Fibroblast of lung (primary cell): Measurements from ENCODE around the gene IVD. TPM values are rescaled to one million over a fixed set of nuclear protein-coding genes. Genes with fewer than 3 reads are reported as not detected.

ENCODE experiments used
- DNase-seq, 2 donors: peaks; one replicate each; pipeline versions ENCODE4 v3.0.0 to v3.0.0-alpha.2; 2010; ENCODE audit warnings: low read depth in 2 of 2
- H2AFZ ChIP-seq: 2 replicates; pipeline ENCODE4 v1.5.1; 2012; ENCODE audit warnings: low read length, control low read depth, inconsistent platforms
- H3K27ac ChIP-seq: 2 replicates; pipeline ENCODE4 v1.5.1; 2011; ENCODE audit warnings: low read length, control low read depth; ENCODE audit not compliant: insufficient read depth
- H3K27me3 ChIP-seq: 2 replicates; pipeline ENCODE4 v1.5.1; 2011; ENCODE audit warnings: mild to moderate bottlenecking, low read length; ENCODE audit not compliant: control insufficient read depth, insufficient read depth
- H3K36me3 ChIP-seq: 2 replicates; pipeline ENCODE4 v1.5.1; 2011; ENCODE audit warnings: low read length; ENCODE audit not compliant: control insufficient read depth, insufficient read depth
- H3K4me1 ChIP-seq: 2 replicates; pipeline ENCODE4 v1.5.1; 2011; ENCODE audit warnings: low read length; ENCODE audit not compliant: control insufficient read depth, insufficient read depth; ENCODE audit errors: extremely low read depth
- H3K4me2 ChIP-seq: 2 replicates; pipeline ENCODE4 v1.5.1; 2011; ENCODE audit warnings: low read length, control low read depth; ENCODE audit not compliant: insufficient read depth; ENCODE audit errors: extremely low read depth
- H3K4me3 ChIP-seq, 4 experiments: fragments of 200-600 bp in 1 of 4; sonication (generic) in 1 of 4; replicated peaks in 1 of 4; 2 replicates each; pipeline ENCODE4 v1.5.1; 2011 to 2016; ENCODE audit warnings: low read length in 4 of 4, low read depth in 3 of 4, mild to moderate bottlenecking in 3 of 4, control low read depth in 2 of 4, inconsistent platforms in 1 of 4, mixed read lengths in 1 of 4; ENCODE audit not compliant: insufficient read depth in 1 of 4; ENCODE audit errors: control extremely low read depth in 1 of 4
- H3K79me2 ChIP-seq: 2 replicates; pipeline ENCODE4 v1.5.1; 2012; ENCODE audit warnings: mild to moderate bottlenecking, low read length, inconsistent platforms; ENCODE audit not compliant: control insufficient read depth, insufficient read depth
- H3K9ac ChIP-seq: 2 replicates; pipeline ENCODE4 v1.5.1; 2011; ENCODE audit warnings: mild to moderate bottlenecking, low read length, control low read depth; ENCODE audit not compliant: insufficient read depth
- H3K9me3 ChIP-seq: 2 replicates; pipeline ENCODE4 v1.5.1; 2012; ENCODE audit warnings: low read depth, low read length; ENCODE audit not compliant: control insufficient read depth, insufficient read depth
- H4K20me1 ChIP-seq: 2 replicates; pipeline ENCODE4 v1.5.1; 2011; ENCODE audit warnings: low read length; ENCODE audit not compliant: control insufficient read depth, insufficient read depth; ENCODE audit errors: extremely low read depth
- CTCF ChIP-seq, 2 donors: IDR thresholded peaks in 1 of 2; conservative IDR thresholded peaks in 1 of 2; 1 replicate in 1 of 2; 2 replicates in 1 of 2; pipeline ENCODE4 v1.5.1; 2011 to 2012; ENCODE audit warnings: low read length in 2 of 2, control low read depth in 1 of 2, inconsistent platforms in 1 of 2, low read depth in 1 of 2, mild to moderate bottlenecking in 1 of 2
- EZH2 ChIP-seq: IDR thresholded peaks from 2 replicates; pipeline ENCODE4 v1.5.1; 2012; ENCODE audit warnings: low read length, control low read depth, mild to moderate bottlenecking; ENCODE audit errors: missing control alignments
- polyA plus RNA-seq, 2 donors: library from polyadenylated mRNA; depleted of rRNA in 1 of 2; stranded (reverse) in 1 of 2; unstranded in 1 of 2; fragments of >200 nt; gene quantifications; 2 replicates each; pipeline ENCODE4 v1.2.1, GENCODE V29; 2011 to 2012; ENCODE audit warnings: missing spikeins in 1 of 2
- total RNA-seq: library from RNA; depleted of rRNA; stranded (reverse); fragments of >200 nt; gene quantifications from 2 replicates; pipeline ENCODE4 v1.2.1, GENCODE V29; 2014

Gene IVD
- total and polyA plus RNA-seq, 2 donors (not counting 1 experiment from before 2014, with no cell fraction given): 37.9 to 61.8 TPM

- Histone ChIP-seq H3K4me3 (no peak overlapping the region), H3K27me3 (no peaks in the 10 kb centered on the region), H3K4me2 (peak overlapping the region; percentile 41), H3K9me3 (no peaks in the 10 kb centered on the region), H3K36me3 (no peaks in the 10 kb centered on the region), H3K27ac (no peak overlapping the region), H4K20me1 (no peaks in the 10 kb centered on the region), H3K79me2 (no peaks in the 10 kb centered on the region), H2AFZ (no peak overlapping the region), H3K4me1 (no peaks in the 10 kb centered on the region), H3K9ac (no peak overlapping the region)
- peak; percentile 44 to 66 for DNase-seq
- TF ChIP-seq CTCF (conservative IDR thresholded peaks at IDR 0.05 in 1 of 2, IDR thresholded peaks at IDR 0.05 in 1 of 2; ENCODE audit: low read depth in 1 of 2, low read length in 2 of 2): peak; percentile 87 to 97
- TF ChIP-seq EZH2: no peak
Measured at GRCh38 chr15:40421246-40422157, 15.9 kb downstream of the IVD start.

- peaks cover 9% of the 10 kb centered on the region for H3K27me3 ChIP-seq
- no peak overlapping the region for H3K4me3 ChIP-seq
- no peak overlapping the region for H3K27ac ChIP-seq
- H3K79me2 ChIP-seq: no peaks in the 10 kb centered on the region
- TF ChIP-seq CTCF (conservative IDR thresholded peaks at IDR 0.05 in 1 of 2, IDR thresholded peaks at IDR 0.05 in 1 of 2; ENCODE audit: low read depth in 1 of 2, low read length in 2 of 2) (no peak), EZH2 (no peak)
- H3K36me3 ChIP-seq: no peaks in the 10 kb centered on the region
- no peak overlapping the region for H3K4me2 ChIP-seq
- DNase-seq: no peak
- no peaks in the 10 kb centered on the region for H3K9me3 ChIP-seq
- no peaks in the 10 kb centered on the region for H4K20me1 ChIP-seq
- H3K9ac ChIP-seq: no peak overlapping the region
- H3K4me1 ChIP-seq: no peaks in the 10 kb centered on the region
- H2AFZ ChIP-seq: no peak overlapping the region
Measured at GRCh38 chr15:40424483-40425115, 19.0 kb downstream of the IVD start.

GRCh38 chr15:40425681-40426080 lies 20.1 kb downstream of the IVD start:
- H3K27ac ChIP-seq: no peak overlapping the region
- H3K27me3 ChIP-seq: peaks cover 9% of the 10 kb centered on the region
- H3K4me3 ChIP-seq: no peak overlapping the region
- H3K79me2 ChIP-seq: no peaks in the 10 kb centered on the region
- no peak overlapping the region for H3K9ac ChIP-seq
- H2AFZ ChIP-seq: no peak overlapping the region
- no peaks in the 10 kb centered on the region for H3K4me1 ChIP-seq
- no peak overlapping the region for H3K4me2 ChIP-seq
- DNase-seq: no peak
- no peaks in the 10 kb centered on the region for H4K20me1 ChIP-seq
- no peaks in the 10 kb centered on the region for H3K36me3 ChIP-seq
- no peaks in the 10 kb centered on the region for H3K9me3 ChIP-seq
- TF ChIP-seq EZH2: no peak
